ENCODE measurements around the gene ARID2.
A peak's percentile ranks its signal among the peaks of the same experiment; 100 is the strongest.

The ARID2 gene

GRCh38 chr12:45872446-45872845, 142.9 kb downstream of the ARID2 start:
- no peak for DNase-seq

DNA sequence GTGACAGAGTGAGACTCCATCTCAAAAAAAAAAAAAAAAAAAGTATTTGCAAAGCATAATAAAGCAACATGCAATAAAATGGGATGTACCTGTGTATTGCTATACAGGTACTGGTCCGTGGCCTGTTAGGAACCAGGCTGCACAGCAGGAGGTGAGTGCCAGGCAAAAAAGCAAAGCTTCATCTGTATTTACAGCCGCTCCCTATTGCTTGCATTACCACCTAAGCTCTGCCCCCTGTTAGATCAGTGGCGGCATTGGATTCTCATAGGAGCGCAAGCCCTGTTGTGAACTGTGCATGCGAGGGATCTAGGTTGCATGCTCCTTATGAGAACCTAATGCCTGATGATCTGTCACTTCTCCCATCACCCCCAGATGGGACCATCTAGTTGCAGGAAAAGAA, 147.6 kb downstream of the ARID2 start:
- DNase-seq: no peak

- peak; percentile 6 for DNase-seq
Observed at GRCh38 chr12:45878630-45879255, 149.2 kb downstream of the ARID2 start.

GRCh38 chr12:45879363-45879895, 149.9 kb downstream of the ARID2 start:
- no peak for DNase-seq

- no peak for DNase-seq
Observed at GRCh38 chr12:45880533-45880932, 151.0 kb downstream of the ARID2 start.

DNA sequence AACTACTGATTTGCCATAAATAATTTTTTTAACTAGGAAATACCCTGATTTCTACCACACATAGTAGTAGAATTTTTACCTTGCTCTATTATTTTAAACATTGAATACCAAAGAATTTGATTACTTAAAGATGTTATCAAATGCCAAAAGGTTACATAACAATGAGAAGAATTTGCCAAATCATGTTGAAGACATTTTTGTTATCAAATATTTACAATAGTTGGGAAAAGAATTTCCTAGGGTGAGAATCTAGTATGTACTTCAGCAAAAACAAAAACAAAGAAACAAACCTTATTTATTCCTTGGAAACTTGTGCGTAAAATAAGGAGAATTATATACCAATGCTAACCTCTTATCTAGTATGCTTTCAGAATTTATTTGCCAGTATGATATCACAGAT, 153.7 kb downstream of the ARID2 start:
- no peak for DNase-seq

- DNase-seq: no peak
Observed at GRCh38 chr12:45886685-45887084, 157.2 kb downstream of the ARID2 start.

- DNase-seq: no peak
Observed at GRCh38 chr12:45887544-45887943, 158.0 kb downstream of the ARID2 start.

- DNase-seq: no peak
Observed at GRCh38 chr12:45890276-45890675, 160.8 kb downstream of the ARID2 start.

DNA sequence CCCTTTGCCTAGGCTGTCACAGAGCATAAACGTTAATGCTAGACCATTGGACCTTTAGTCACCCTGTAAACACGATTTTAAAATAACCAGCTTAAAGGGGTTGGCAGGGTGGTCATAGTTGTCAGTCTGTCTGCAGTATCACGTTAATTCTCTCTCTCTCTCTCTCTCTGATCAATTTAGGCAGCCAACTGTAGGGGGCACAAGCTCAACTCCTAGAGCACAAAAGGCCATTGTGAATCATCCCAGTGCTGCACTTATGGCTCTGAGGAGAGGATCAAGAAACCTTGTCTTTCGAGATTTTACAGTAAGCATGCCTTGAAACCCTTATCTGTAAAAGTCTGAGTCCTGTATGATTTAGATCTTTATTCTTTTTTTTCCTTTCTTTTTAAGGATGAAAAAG, 163.7 kb downstream of the ARID2 start:
- DNase-seq: no peak

DNA sequence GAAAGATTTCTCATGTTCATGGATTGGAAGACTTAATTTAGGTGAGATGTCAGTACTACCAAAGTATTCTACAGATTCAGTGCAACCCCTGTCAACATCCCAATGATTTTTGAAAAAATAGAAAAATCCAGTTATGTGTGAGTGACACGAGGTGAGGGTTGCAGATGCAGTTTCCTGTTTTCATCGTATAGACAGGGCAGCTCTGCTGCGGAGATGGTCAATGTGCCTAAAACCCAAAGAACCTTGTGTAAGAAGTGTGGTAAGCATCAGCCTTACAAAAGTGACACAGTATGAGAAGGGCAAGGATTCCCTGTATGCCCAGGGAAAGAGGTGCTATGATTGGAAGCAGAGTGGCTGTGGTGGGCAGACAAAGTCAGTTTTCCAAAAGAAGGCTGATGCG, 166.5 kb downstream of the ARID2 start:
- no peak for DNase-seq

DNA sequence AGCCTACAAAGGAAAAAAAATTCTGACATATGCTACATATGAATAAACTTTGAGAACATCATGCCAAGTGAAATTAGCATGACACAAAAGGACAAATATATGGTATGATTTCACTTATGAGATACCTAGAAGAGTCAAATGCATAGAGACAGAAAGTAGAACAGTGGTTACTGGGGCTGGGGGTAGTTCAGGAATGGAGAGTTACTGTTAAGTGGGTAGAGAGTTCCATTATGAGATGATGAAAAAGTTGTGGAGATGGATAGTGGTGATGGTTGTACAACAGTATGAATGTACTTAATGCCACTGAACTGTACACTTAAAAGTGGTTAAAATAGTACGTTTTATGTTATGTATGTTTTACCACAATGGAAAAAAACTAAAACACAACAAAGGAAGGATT, 168.6 kb downstream of the ARID2 start:
- no peak for DNase-seq

DNA sequence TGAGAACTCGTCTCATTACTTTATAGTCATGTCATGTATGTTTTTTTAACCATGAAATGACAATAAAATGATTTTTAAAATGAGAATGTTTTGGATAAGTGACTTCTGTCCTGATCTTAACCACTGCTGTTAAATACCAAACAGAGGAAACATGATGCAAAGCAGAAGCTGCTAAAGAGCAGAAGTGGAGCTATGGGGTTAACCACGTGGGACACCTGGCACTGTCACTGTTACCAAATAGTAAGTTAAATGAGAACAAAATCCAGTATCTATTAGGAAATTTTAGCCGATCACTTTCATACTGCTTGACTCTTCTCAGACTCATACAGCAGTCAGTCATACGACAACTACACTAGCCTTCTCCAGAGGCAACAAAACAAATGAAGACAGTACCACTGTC, 178.4 kb downstream of the ARID2 start:
- DNase-seq: no peak

DNA sequence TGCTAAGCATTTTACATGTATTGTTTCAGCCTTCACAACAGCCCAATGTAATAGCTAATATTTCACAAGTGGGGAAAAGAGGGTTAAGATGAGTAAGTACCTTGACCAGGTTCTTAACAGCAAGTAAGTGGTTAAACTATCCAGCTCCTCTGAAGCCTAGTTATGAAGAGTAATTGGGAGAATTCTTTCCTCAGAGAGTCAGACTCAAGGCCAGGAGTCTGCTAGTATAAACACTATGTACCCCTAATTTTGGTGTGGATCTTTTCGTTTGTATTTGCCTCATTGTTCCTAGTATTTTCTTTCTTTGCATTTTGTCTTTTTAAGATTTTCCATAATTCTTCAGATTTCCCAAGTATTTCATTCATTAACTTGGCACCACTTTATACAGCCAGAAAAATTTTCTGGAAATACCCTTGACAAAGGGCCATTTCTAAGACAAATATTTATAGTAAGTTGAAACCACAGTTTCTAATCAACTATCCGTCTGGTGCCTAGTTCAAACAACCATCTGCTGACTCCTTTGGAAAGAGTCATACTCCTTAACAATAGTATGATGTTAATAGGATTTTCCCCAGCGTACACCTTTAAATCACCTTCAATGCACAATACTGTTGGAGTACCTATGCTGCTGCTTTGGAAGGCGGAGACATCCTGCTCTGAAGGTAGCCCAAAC, 179.7 kb downstream of the ARID2 start:
- no peak for DNase-seq

- DNase-seq: no peak
Observed at GRCh38 chr12:45912774-45913173, 183.3 kb downstream of the ARID2 start.

DNA sequence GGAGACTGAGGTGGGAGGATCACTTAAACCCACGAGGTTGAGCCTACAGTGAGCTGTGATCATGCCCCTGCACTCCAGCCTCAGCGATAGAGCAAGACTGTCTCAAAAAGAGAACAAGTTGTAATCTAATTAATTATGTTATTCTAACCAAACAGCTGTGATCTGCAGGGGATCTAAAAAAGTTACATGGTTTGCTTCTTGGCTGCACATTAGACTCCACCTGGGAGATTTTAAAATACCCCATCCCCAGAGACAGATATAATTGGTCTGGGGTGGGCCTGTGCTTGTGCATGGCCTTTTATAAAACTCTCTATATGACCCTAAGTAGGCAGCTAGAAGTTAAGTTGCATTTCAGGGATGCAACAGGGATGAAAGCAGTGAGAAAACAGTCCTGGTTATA, 184.1 kb downstream of the ARID2 start:
- no peak for DNase-seq

DNA sequence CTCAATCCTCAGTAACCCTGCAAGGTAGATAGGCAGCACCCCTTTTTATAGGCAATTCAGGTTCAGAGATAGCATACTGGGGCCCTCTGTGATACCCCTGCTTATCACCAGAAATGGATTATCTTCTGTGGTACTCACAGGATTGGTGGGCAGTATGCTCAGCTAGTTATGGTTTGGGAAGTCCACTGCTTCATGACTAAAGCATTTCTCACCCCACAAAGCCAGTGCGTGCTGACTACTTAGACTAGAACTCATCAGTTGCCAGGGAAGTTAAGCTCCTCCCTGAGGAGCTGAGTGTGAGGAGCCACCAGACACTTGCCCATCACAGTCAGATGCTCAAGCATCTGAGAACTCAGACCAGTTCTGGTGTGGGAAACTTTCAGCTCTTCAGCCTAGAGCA, 184.6 kb downstream of the ARID2 start:
- DNase-seq: no peak

GRCh38 chr12:45915405-45915804, 185.9 kb downstream of the ARID2 start:
- no peak for DNase-seq

DNA sequence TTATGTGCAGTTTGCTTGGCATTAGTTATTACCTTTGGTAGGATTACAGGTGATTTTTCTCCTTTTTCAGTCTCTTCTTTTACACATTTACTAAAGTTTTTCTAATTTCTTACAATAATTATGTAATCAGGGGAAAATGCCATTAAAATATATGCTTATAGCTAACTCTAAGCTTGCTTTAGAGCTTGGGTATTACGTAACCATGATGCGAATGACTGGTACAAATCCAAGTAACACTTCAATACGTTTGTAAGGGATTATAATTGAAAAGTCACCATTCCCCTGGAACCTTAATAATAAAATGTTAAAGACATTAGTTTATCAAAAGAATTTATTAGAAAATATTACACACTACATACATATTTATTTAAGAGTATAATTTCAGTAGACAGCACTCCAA, 189.3 kb downstream of the ARID2 start:
- DNase-seq: no peak

DNA sequence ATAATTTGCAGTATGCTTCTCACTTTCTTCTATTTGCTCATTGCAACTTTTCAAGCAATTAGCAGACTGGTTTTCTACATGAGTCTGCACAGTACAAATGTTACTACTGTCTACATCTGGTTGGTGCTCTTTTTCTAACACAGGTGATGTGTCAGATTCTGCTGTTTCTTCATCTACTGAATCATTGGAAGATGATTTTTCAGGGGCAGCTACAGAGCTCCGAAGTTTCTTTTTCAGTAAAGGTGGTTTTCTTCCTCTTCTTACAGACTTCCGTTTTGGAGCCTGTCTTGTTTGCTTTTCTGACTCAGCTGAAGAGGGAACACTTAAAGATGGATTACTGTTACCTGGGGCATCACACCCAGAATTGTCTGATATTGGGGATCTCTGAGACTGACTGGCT, 198.8 kb downstream of the ARID2 start:
- DNase-seq: no peak

DNA sequence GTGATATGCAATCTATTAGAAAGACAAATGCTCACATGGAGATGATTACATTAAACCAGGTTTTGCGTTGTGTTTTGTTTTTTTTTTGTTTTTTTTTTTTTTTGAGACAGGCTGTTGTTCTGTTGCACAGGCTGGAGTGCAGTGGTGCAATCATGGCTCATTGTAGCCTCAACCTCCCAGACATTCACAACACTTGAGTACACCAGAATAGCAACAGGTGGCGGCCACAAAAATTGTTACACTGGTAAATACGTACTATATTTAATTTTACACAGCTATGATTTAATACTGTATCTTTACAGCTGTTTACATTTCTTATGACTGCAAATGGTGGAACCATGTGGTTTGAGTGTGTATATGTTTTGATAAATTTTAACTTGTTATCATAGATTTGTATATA, 200.9 kb downstream of the ARID2 start:
- DNase-seq: no peak

DNA sequence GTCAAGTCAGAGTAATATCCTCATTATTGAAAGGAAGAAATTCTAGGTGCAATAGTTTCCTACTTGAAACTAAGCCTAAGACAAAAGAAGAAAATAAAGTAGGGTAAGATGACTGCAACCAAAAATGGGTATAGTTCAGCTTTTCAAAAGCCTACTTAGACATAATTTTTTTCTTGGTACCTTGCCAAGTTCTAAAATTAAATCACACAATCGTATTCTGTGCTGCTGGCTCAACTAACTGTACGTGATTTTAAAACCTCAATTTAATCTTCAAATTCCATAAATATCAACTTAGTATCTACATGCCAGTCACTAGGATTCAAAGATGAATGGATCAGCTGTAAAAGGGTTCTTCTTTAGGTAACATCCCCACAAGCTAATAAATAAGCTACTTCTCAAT, 204.0 kb downstream of the ARID2 start:
- DNase-seq: no peak

DNA sequence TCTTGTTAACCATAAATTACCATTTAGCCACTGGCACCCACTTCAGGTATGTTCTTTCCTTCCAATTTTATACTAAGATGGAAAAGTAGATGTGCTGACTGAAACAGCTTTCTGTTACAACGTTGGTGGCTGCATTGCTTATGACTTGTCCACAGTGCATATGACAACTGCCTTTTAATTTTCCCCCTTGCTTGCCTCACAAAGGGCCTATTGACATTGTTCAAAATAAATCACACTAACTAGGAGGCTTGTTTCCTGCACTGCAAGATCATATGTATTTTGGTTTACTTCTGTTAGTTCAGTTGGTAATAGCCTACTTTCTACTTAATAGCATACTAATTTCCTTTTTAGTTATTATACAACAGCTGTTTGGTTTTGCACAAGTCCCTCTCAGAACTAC, 205.4 kb downstream of the ARID2 start:
- no peak for DNase-seq

DNA sequence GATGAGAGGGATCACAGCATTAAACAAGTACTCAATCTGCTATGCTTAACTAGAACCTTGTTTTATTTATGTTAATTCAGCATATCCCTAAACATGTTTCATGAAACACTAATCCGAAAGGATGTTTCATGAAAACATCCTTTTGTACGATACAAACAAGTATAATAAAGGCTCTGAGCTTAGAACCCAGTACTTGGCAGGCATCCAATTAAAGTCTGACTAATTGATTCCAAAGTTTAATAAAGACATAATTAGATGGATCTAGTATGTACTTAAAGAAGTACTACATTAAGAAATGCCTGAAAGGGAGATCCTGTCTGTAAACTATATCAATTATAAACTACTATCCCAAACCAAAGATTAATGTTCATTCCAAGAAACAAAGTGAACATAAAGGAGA, 209.1 kb downstream of the ARID2 start:
- DNase-seq: no peak

DNA sequence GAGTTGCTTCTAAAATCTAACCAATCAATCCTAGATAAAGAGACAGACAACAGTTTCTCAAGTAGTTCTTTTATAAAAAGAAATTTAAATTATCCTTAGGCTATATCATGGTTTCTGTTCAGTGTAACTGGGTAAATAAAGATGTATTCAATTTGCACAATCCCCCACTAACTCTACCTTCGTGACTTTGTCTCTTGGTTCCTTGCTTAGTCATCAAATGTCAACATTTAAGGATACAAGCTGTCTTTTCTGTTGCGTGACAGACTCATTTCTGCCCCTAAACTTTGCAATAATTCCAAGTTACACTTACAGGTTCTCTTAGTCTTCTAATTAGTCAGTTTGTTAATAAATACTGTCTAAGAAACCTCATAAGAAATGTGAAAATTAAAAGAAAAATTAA, 210.3 kb downstream of the ARID2 start:
- DNase-seq: no peak

Data from central memory CD4-positive, alpha-beta T cell (primary cell).